ENCODE data around the gene EIF2D. TPM values are rescaled to one million over a fixed set of nuclear protein-coding genes. Genes with fewer than 3 reads are reported as not detected.
A peak's percentile ranks its signal among the peaks of the same experiment; 100 is the strongest.

The EIF2D gene
- total and polyA plus RNA-seq, 2 experiments from 2014 or later, result 31.4 to 53.4 TPM

DNA sequence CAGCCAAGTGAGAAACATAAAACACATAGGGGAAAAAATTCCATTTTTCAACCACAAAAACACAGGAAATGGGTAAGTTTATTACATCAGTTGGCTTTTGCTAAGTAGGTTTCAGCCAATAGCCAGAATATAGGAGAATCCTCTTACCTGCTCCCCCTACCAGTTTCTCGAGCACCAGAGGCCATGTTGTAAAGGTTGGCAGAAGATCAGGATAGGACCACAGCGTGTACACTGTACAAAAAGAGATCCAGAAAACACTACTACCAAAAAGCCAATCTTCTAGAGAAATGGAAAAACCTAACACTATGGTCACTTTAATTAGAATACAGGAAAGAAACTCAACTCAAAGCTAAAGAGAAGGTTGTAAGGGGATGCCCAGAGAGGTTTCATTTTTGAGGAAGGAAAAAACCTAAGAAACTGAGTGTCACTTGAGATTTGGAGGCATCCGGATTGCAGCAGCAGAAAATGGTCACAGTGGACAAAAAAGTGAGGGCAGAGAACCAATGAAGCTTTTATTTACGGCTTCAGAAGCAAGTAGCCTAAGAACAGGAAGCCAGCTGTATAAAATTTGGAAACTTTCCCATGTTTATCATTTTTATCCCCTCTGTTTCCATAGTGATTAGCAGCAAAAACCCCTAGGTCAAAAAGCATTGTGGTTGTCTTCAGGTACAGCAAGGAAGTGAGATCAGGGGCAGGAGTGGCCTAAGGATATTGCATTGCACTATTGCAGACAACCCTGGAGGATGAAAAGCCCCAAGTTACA is 2.9 kb downstream of the EIF2D start:
- Histone ChIP-seq H3K27ac (no peak overlapping the region), H3F3A (ENCODE audit: insufficient read depth) (no peaks in the 10 kb centered on the region; the same call in 1 of the 2 replicates), H3K36me3 (ENCODE audit: low read depth) (peaks cover 11% of the 10 kb centered on the region; the same call in 1 of the 2 replicates), H3K4me1 (ENCODE audit: insufficient read depth) (peaks cover 7% of the 10 kb centered on the region; the same call in 1 of the 2 replicates), H4K20me1 (ENCODE audit: insufficient read depth) (no peaks in the 10 kb centered on the region), H3K79me2 (ENCODE audit: insufficient read depth) (peaks cover 17% of the 10 kb centered on the region), H3K27me3 (replicated peaks; ENCODE audit: insufficient read depth) (no peaks in the 10 kb centered on the region), H3K4me2 (ENCODE audit: unreplicated experiment) (no peak overlapping the region), H3K9ac (no peak overlapping the region), H3K9me2 (ENCODE audit: insufficient read depth) (no peaks in the 10 kb centered on the region), H3K9me3 (ENCODE audit: low read depth) (no peaks in the 10 kb centered on the region), H3K4me3 (no peak overlapping the region), H2AFZ (no peak overlapping the region)
- no peak for DNase-seq
- TF ChIP-seq EZH2 (IDR thresholded peaks at IDR 0.05; ENCODE audit: insufficient read depth, poor library complexity, severe bottlenecking), result no peak
- WGBS, 2 experiments (ENCODE audit: low coverage in 1 of 2, low lambda C conversion rate in 2 of 2, missing lambda C conversion rate in 2 of 2), result 66 to 68% methylated on average over 4 of the region's 4 CpGs
- in situ Hi-C loops (cut with MboI), result no loop called here

- peak; percentile 68 for DNase-seq
- in situ Hi-C loops (cut with MboI), result no loop called here
- H3F3A ChIP-seq (ENCODE audit: insufficient read depth), result no peaks in the 10 kb centered on the region; the same call in 1 of the 2 replicates
- H3K4me1 ChIP-seq (ENCODE audit: insufficient read depth), result peaks cover 7% of the 10 kb centered on the region; the same call in 1 of the 2 replicates
- no peak overlapping the region for H3K9ac ChIP-seq
- peaks cover 17% of the 10 kb centered on the region for H3K79me2 ChIP-seq (ENCODE audit: insufficient read depth)
- no peaks in the 10 kb centered on the region for H3K9me3 ChIP-seq (ENCODE audit: low read depth)
- H3K4me3 ChIP-seq, result no peak overlapping the region
- peaks cover 18% of the 10 kb centered on the region for H3K36me3 ChIP-seq (ENCODE audit: low read depth)
- H3K27ac ChIP-seq, result no peak overlapping the region
- 65 to 69% methylated on average over 7 of the region's 7 CpGs for WGBS, 2 experiments (ENCODE audit: low coverage in 1 of 2, low lambda C conversion rate in 2 of 2, missing lambda C conversion rate in 2 of 2)
- H3K27me3 ChIP-seq (replicated peaks; ENCODE audit: insufficient read depth), result no peaks in the 10 kb centered on the region
- H4K20me1 ChIP-seq (ENCODE audit: insufficient read depth), result no peaks in the 10 kb centered on the region
- no peak for TF ChIP-seq EZH2phosphoT487 (IDR thresholded peaks at IDR 0.05; ENCODE audit: insufficient read depth, low read depth)
- TF ChIP-seq EZH2 (IDR thresholded peaks at IDR 0.05; ENCODE audit: insufficient read depth, poor library complexity, severe bottlenecking), result no peak
- H2AFZ ChIP-seq, result no peak overlapping the region
- no peaks in the 10 kb centered on the region for H3K9me2 ChIP-seq (ENCODE audit: insufficient read depth)
- H3K4me2 ChIP-seq (ENCODE audit: unreplicated experiment), result no peak overlapping the region
These were observed 4.1 kb downstream of the EIF2D start for GRCh38 chr1:206608108-206608698.

DNA sequence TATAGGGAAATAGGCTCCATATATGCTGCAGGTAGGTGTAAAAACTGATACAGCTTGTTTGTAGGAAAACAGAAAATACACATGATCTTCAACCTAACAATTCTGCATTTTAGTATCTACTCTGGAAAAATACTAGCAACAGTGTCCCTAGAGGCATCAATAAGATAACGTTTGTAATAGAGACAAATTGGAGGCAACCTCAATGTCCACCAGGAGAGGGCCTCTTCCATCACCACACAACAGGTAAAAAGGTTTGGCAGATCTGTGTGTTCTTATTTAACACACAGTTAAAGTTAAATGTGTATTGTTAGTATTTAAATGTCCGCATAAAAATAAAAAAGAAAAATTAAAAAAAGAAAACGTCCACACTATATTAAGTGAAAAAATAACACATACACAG is 5.4 kb downstream of the EIF2D start:
- H3K9me2 ChIP-seq (ENCODE audit: insufficient read depth), result no peaks in the 10 kb centered on the region
- DNase-seq, result peak; percentile 61
- no peak overlapping the region for H3K4me3 ChIP-seq
- in situ Hi-C loops (cut with MboI), result no loop called here
- no peak for TF ChIP-seq EZH2 (IDR thresholded peaks at IDR 0.05; ENCODE audit: insufficient read depth, poor library complexity, severe bottlenecking)
- TF ChIP-seq EZH2phosphoT487 (IDR thresholded peaks at IDR 0.05; ENCODE audit: insufficient read depth, low read depth), result no peak
- no peaks in the 10 kb centered on the region for H3K9me3 ChIP-seq (ENCODE audit: low read depth)
- H2AFZ ChIP-seq, result no peak overlapping the region
- peaks cover 28% of the 10 kb centered on the region for H3K36me3 ChIP-seq (ENCODE audit: low read depth)
- no peaks in the 10 kb centered on the region for H3K27me3 ChIP-seq (replicated peaks; ENCODE audit: insufficient read depth)
- H3F3A ChIP-seq (ENCODE audit: insufficient read depth), result no peaks in the 10 kb centered on the region; the same call in 1 of the 2 replicates
- peaks cover 15% of the 10 kb centered on the region for H3K79me2 ChIP-seq (ENCODE audit: insufficient read depth)
- peaks cover 7% of the 10 kb centered on the region; the same call in 1 of the 2 replicates for H3K4me1 ChIP-seq (ENCODE audit: insufficient read depth)
- H3K9ac ChIP-seq, result no peak overlapping the region
- H3K4me2 ChIP-seq (ENCODE audit: unreplicated experiment), result no peak overlapping the region
- WGBS, 2 experiments (ENCODE audit: low coverage in 1 of 2, low lambda C conversion rate in 2 of 2, missing lambda C conversion rate in 2 of 2), result 52 to 57% methylated on average over 3 of the region's 3 CpGs
- no peaks in the 10 kb centered on the region for H4K20me1 ChIP-seq (ENCODE audit: insufficient read depth)
- no peak overlapping the region for H3K27ac ChIP-seq

DNA sequence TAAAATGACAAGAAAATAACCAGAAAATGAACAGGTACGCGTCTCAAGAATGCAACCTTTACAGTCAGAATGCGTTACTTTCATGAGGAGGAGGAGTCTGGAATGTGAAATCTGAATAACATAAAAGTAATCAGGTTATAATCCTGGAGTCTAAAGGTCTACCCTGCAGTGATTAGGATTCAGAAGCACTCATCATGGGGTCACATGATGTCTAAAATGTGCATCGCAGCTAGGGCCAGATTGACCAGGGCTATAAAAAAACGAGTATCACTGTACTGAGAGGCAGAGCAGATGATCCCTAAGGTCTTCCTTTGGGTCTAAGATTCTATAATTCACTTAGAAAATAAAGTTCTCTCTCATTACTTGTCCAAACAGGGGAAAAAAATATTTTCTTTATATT is 7.4 kb downstream of the EIF2D start:
- in situ Hi-C loops (cut with MboI), result no loop called here
- Histone ChIP-seq H3K9ac (no peak overlapping the region), H3K4me3 (no peak overlapping the region), H3K4me2 (ENCODE audit: unreplicated experiment) (no peak overlapping the region), H3F3A (ENCODE audit: insufficient read depth) (no peaks in the 10 kb centered on the region; the same call in 1 of the 2 replicates), H3K4me1 (ENCODE audit: insufficient read depth) (no peaks in the 10 kb centered on the region), H3K9me3 (ENCODE audit: low read depth) (no peaks in the 10 kb centered on the region), H2AFZ (no peak overlapping the region), H3K27me3 (replicated peaks; ENCODE audit: insufficient read depth) (no peaks in the 10 kb centered on the region), H3K36me3 (ENCODE audit: low read depth) (peaks cover 28% of the 10 kb centered on the region), H3K27ac (no peak overlapping the region), H3K9me2 (ENCODE audit: insufficient read depth) (no peaks in the 10 kb centered on the region), H3K79me2 (ENCODE audit: insufficient read depth) (no peaks in the 10 kb centered on the region), H4K20me1 (ENCODE audit: insufficient read depth) (no peaks in the 10 kb centered on the region)
- no peak for DNase-seq
- WGBS, 2 experiments (ENCODE audit: low coverage in 1 of 2, low lambda C conversion rate in 2 of 2, missing lambda C conversion rate in 2 of 2), result 83% methylated on average over 5 of the region's 5 CpGs
- no peak for TF ChIP-seq EZH2phosphoT487 (IDR thresholded peaks at IDR 0.05; ENCODE audit: insufficient read depth, low read depth)
- TF ChIP-seq EZH2 (IDR thresholded peaks at IDR 0.05; ENCODE audit: insufficient read depth, poor library complexity, severe bottlenecking), result no peak

All from GM23248 (cell line).